ENCODE results near the gene F10. TPM values are rescaled to one million over a fixed set of nuclear protein-coding genes. Genes with fewer than 3 reads are reported as not detected.

F10 gene
- total and polyA plus RNA-seq, 9 of the 15 experiments (the other 6 are each of a cell fraction or from before 2014, with no cell fraction given): 0.04 to 0.09 (median 0.07) TPM; not detected in 5

DNA sequence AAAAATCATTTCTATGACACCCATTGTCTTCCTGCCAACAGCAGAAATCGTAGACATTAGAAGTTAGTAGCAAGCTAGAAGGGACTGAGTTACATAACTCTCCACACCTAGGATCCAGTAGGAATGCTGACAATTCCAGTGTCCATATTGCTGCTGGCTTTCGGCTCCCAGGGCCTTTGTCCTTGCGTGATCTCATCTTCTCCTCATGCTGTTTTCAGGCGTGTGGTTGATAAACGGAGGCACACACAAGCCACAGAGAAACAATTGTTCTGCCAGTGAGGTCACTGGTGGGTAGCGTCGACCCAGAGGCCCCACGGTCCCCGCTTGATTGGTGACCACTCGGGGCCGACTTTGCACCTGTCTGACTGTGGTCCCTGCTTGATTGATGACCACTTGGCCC lies 48.7 kb upstream of the F10 start (continued):
- TF ChIP-seq, protein P1, sequence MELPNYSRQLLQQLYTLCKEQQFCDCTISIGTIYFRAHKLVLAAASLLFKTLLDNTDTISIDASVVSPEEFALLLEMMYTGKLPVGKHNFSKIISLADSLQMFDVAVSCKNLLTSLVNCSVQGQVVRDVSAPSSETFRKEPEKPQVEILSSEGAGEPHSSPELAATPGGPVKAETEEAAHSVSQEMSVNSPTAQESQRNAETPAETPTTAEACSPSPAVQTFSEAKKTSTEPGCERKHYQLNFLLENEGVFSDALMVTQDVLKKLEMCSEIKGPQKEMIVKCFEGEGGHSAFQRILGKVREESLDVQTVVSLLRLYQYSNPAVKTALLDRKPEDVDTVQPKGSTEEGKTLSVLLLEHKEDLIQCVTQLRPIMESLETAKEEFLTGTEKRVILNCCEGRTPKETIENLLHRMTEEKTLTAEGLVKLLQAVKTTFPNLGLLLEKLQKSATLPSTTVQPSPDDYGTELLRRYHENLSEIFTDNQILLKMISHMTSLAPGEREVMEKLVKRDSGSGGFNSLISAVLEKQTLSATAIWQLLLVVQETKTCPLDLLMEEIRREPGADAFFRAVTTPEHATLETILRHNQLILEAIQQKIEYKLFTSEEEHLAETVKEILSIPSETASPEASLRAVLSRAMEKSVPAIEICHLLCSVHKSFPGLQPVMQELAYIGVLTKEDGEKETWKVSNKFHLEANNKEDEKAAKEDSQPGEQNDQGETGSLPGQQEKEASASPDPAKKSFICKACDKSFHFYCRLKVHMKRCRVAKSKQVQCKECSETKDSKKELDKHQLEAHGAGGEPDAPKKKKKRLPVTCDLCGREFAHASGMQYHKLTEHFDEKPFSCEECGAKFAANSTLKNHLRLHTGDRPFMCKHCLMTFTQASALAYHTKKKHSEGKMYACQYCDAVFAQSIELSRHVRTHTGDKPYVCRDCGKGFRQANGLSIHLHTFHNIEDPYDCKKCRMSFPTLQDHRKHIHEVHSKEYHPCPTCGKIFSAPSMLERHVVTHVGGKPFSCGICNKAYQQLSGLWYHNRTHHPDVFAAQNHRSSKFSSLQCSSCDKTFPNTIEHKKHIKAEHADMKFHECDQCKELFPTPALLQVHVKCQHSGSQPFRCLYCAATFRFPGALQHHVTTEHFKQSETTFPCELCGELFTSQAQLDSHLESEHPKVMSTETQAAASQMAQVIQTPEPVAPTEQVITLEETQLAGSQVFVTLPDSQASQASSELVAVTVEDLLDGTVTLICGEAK (IDR thresholded peaks at IDR 0.05): no peak
- TF ChIP-seq, protein P1 (CRISPR knock-in tag; IDR thresholded peaks at IDR 0.05): no peak
- TF ChIP-seq SPI1 (IDR thresholded peaks at IDR 0.05; ENCODE audit: borderline replicate concordance, low read depth, low read length) (no peak), GATA2 (CRISPR knock-in tag; IDR thresholded peaks at IDR 0.05) (no peak), ZC3H11A (IDR thresholded peaks at IDR 0.05; ENCODE audit: low read depth, low read length) (no peak), LCOR (CRISPR knock-in tag; IDR thresholded peaks at IDR 0.05) (no peak), TAF7 (tag; IDR thresholded peaks at IDR 0.05) (no peak), ZNF282 (CRISPR knock-in tag; IDR thresholded peaks at IDR 0.05) (no peak), PURB (CRISPR knock-in tag; IDR thresholded peaks at IDR 0.05; ENCODE audit: low read depth) (no peak), HSF4 (CRISPR knock-in tag; IDR thresholded peaks at IDR 0.05; ENCODE audit: borderline replicate concordance) (no peak)
- TF ChIP-seq, protein P2, sequence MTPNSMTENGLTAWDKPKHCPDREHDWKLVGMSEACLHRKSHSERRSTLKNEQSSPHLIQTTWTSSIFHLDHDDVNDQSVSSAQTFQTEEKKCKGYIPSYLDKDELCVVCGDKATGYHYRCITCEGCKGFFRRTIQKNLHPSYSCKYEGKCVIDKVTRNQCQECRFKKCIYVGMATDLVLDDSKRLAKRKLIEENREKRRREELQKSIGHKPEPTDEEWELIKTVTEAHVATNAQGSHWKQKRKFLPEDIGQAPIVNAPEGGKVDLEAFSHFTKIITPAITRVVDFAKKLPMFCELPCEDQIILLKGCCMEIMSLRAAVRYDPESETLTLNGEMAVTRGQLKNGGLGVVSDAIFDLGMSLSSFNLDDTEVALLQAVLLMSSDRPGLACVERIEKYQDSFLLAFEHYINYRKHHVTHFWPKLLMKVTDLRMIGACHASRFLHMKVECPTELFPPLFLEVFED (CRISPR knock-in tag; conservative IDR thresholded peaks at IDR 0.05): no peak

All from K562 (cell line).